ENCODE measurements around the gene KRT27.

KRT27 gene

DNA sequence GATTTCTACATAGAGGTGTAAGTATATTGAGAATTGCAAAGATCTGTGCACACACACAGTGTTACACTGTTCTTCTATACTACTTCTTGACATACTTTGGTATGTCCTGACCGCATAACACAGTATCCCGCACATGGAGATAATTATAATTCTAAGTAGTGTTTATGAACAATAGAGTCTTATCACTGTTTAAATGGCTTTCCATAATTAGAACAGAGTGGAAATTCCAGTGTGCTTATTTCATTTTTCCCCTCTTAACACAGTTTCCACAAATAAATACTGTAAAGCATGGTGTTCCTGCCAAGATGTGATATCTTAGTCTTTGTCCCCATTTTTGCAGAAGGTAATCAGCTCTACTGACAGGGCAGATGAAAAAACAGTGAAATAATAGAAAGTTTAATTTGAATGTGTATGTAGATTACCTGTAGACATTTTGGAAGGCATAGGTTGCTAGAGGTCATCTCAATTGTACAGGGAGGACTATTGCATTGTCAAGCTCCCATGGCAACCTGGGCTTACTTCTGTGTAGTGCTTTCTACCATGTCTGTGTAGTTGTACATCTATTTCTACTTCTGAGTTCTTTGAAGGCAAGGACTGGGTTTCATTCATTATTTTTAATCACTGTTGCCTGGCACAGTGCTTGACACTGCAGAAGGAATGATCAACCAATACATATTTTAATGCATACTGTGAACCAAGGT lies 27.5 kb upstream of the KRT27 start:
- DNase-seq (ENCODE audit: low spot score) = no peak

- no peak for DNase-seq (ENCODE audit: low spot score)
These were observed 23.8 kb upstream of the KRT27 start for GRCh38 chr17:40806131-40806530.

GRCh38 chr17:40803617-40804082 lies 21.3 kb upstream of the KRT27 start:
- DNase-seq (ENCODE audit: low spot score) = peak; percentile 94

DNA sequence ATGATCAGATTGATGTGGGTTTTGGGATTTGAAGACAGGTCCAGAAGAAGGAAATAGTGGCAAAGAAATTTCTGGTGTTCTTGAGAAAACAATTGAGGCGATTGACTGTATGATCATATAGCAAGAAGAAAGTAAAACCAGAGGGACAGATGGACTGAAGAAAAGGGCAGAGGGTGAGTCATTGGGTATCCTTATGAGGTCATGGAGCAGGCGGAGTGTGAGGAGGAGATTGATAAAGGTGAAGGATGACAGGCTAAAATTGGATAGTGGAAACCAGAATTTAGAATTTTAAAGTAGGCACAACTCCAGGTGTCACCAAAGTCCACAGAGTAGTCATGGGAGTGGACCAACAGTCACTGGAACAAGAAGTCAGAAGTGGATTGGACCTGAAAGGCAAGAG lies 18.8 kb upstream of the KRT27 start:
- no peak for DNase-seq (ENCODE audit: low spot score)

GRCh38 chr17:40800381-40800780 lies 18.0 kb upstream of the KRT27 start:
- no peak for DNase-seq (ENCODE audit: low spot score)

GRCh38 chr17:40799859-40800258 lies 17.5 kb upstream of the KRT27 start, which contains the start of gene KRT28:
Gene KRT28 (minus strand): TSS chr17:40799959. CDS start chr17:40799893, 66 bp downstream.
- no peak for DNase-seq (ENCODE audit: low spot score)

DNA sequence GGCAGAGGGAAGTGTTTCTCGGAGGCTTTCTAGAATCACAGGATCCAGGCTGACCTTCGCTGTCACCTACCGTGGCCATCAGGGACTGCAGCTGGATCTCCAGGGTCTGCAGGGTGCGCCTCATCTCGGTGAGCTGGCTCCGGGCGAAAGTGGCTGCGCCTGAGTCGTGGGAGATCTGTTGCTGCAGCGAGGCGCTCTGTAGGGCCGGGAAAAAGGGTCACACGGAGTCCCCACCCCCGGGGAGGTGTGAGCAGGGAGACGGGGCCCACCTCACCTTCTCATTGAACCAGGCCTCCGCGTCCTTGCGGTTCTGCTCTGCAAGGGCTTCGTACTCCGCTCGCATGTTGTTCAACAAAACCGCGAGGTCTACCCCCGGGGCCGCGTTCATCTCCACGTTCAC lies 14.5 kb upstream of the KRT27 start:
- no peak for DNase-seq (ENCODE audit: low spot score)

DNA sequence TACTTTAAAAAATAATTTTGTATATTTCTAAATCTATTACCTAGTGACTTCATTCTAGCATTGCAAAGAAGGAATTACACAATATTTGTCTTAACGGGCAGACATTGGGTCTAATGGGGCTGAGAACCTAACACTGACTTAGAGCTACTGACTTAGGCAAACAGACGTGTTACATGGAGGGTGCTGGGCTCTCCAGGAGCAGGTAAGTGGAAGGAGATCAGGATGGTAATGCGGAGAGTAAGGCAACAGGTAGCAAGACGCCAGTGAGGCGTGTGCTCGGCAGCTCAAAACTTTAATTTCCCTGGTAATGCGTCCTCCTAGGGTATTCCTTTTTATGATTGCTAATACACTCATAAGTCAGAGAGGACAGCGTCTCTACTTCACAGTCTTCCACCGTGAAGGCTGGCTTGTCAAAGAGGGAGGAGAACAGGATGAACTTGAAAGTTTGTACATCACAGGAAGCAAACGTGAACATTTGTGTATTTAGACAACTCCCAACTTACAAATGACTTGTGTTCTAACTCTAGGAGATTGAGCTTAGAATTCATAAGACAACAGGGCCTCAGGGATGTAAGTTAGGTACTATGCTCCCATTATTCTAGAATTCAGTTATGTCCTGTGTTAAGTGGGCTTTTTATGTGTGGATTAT lies 12.8 kb upstream of the KRT27 start:
- DNase-seq (ENCODE audit: low spot score) = no peak

- no peak for DNase-seq (ENCODE audit: low spot score)
These were observed 12.1 kb upstream of the KRT27 start for GRCh38 chr17:40794466-40794865.

DNA sequence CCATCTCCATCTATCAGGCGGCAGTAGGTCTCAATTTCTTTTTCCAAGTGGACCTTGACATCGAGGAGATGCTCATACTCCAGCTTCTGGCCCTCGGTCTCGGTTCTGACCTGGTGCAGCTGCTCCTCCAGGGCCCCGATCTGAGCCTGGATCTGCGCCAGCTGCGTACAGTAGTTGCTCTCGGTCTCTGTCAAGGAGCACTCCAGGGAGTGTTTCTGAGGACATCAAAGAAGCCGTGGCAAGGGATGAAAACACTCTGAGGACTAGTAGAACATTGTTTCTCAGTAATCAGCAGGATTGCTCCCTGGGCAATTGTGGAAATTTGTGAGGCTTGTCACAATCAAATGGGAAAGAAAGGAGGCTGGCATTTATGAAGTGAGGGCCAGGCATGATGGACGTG lies 11.5 kb upstream of the KRT27 start:
- no peak for DNase-seq (ENCODE audit: low spot score)

- DNase-seq (ENCODE audit: low spot score) = no peak
These were observed 9.6 kb upstream of the KRT27 start for GRCh38 chr17:40791787-40792436.

- DNase-seq (ENCODE audit: low spot score) = no peak
These were observed 8.8 kb upstream of the KRT27 start for GRCh38 chr17:40791111-40791510.

- no peak for DNase-seq (ENCODE audit: low spot score)
These were observed 3.0 kb downstream of the KRT27 start for GRCh38 chr17:40779181-40779909.

- no peak for DNase-seq (ENCODE audit: low spot score)
These were observed 3.9 kb downstream of the KRT27 start for GRCh38 chr17:40778461-40778860.

DNA sequence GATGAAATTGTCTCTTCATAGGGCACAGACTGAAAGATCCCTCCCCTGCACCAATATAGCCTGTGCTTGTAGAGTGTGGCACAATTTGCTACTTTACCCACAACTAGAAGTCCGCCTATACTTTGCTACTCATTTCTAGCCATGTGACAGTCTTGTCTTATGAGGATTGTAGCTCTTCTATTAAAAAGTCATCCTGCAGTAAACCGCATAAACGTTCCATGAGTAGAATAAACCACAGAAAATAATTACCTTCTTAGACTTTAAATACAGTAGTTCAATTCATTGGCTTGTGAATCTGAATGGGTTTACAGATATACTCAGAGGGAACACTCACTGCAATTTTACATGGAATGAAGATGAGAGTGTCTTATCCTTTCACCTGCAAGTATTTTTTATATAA lies 4.4 kb downstream of the KRT27 start:
- DNase-seq (ENCODE audit: low spot score) = no peak

DNA sequence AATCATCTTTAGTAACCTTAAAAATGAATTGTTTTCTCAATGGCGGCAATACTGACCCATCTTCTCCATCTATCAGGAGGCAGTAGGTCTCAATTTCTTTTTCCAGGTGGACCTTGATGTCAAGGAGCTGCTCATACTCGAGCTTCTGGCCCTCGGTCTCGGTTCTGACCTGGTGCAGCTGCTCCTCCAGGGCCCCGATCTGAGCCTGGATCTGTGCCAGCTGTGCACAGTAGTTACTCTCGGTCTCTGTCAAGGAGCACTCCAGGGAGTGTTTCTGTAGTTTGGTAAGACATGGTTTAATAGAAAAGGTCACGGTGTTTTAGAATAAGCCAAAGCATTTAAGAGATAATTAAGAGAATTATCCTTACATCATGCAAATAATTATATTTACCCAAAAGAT lies 4.9 kb downstream of the KRT27 start:
- DNase-seq (ENCODE audit: low spot score) = no peak

- no peak for DNase-seq (ENCODE audit: low spot score)
These were observed 6.4 kb downstream of the KRT27 start for GRCh38 chr17:40775945-40776344.

GRCh38 chr17:40772101-40772500 lies 10.2 kb downstream of the KRT27 start, which contains the start of gene KRT26:
Gene KRT26 (minus strand): TSS chr17:40772201. CDS start chr17:40772113, 88 bp downstream.
- no peak for DNase-seq (ENCODE audit: low spot score)

GRCh38 chr17:40765657-40766056 lies 16.7 kb downstream of the KRT27 start:
- DNase-seq (ENCODE audit: low spot score) = no peak

DNA sequence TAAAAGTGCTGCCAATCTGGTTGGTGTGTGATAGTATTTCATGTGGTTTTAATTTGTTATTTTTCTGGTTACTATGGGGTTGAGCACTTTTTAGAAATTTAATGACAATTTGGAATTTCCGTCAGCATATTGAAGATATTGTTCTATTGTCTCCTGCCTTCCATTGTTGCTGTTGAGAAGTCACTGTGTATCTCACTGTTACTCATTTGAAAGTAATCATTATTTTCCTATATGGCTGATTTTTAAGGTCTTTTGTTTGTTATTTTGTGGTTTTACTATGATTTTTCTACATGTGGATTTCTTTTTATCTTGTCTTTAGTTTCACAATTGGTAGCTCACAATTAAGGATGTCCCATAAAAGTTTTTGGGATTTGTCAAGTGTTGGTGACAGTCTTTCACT lies 18.6 kb downstream of the KRT27 start:
- DNase-seq (ENCODE audit: low spot score) = no peak

GRCh38 chr17:40760105-40761016 lies 22.0 kb downstream of the KRT27 start:
- no peak for DNase-seq (ENCODE audit: low spot score)
